ENCODE data around the gene C5orf46.
"Not testable (repeated sequence)": the region's sequence is repeated elsewhere in the genome, so short reads cannot be mapped to it uniquely, and the experiment has no call there.

Gene C5orf46
- 0 reads per million in 9 experiments for total RNA-seq

DNA sequence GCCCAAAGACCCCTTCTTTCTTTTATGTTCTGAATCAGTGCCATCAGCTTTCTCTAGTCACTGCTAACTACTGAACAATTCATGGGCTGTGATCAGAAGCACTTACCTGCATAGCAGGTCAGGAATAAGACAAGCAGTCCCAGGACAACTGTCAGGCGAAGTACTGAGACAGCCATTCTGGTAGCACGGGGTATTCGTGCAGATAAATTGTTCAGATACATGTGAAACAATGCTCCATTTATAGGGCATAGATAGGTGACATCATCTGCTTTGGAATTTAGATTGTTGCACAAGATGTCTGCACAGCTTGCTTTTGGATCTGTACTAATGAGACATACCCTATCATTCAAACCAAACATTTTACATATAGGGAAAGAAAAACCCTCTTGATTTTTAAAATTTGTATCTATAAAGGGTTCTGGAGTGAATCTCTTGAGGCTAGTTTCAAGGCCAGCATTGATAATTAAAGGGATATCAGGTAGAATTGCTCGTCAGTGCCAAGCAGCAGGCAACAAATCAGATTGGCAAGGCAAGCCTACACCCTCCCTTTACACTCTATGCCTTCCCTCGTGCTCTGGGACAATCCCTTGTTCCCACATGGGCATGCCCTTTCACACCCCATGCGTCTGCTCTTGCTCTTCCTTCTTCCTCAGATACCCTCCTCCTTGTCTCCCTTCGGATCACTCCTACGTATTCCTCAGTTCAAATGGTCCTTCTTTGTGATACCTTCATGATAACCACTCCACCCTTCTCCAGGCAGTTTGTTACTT lies at the start of gene C5orf46:
Gene C5orf46, minus strand, starts transcription at position 213 of the 770 bp plus-strand sequence. Its CDS starts 37 bp downstream, at position 176.
- ATAC-seq (replicated peaks) (no peak), DNase-seq (no peak)
- Mint-ChIP-seq H3K9me3 (no peaks in the 10 kb centered on the region), H3K4me1 (ENCODE audit: low read depth in 2 of 2) (no peaks in the 10 kb centered on the region), H3K27me3 (peaks cover 10 to 13% of the 10 kb centered on the region in 2 donors), H3K27ac (no peak within 1 kb of the TSS), H3K4me3 (no peak within 1 kb of the TSS), H3K36me3 (ENCODE audit: insufficient read depth) (no peaks in the 10 kb centered on the region)

GRCh38 chr5:147954971-147955370 lies 48.6 kb upstream of the C5orf46 start:
- Mint-ChIP-seq H3K36me3 (ENCODE audit: insufficient read depth) (no peaks in the 10 kb centered on the region), H3K9me3 (no peaks in the 10 kb centered on the region), H3K27me3 (no peaks in the 10 kb centered on the region), H3K4me3 (no peak overlapping the region), H3K4me1 (ENCODE audit: low read depth in 2 of 2) (no peaks in the 10 kb centered on the region), H3K27ac (no peak overlapping the region)
- ATAC-seq (replicated peaks) (no peak), DNase-seq (no peak)

DNA sequence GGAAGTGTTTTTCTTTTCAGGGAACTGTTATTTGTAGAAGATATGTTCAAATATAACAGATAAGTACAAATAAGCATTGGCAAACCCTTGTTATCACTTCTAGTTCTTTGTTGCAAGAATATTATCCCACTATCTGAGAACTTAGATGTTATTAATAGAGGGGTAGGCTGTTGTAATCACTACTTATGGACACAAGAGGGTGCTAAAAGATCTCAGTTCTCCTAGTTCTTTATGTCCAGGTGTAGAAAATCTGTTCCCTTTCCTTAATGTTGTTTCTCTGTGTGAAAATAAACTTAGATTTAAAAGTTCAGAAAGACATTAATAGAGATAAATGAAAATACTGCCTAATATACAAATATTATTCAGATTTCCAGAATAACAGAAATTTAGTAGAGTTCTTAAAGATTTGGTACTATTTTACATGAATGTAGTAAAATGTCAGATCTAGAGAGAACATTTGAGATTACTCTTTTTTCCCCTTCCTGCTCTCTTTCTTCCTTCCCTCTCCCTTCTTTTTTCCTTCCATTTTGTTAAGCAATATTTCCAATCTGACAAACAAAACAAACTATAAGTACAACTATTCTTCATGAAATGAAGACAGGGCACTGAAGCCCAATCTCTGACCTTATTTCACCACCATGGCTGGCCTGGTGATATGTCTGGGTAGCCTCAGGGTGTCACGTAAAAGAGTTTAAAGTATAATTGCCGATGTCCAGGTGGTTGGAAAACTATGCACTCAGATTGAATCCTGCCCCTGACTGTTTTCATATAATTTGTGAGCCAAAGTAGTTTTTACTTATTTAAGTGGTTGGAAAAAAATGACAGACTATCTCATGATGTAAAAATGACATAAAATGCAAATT lies 43.6 kb upstream of the C5orf46 start:
- H3K4me3 Mint-ChIP-seq = no peak overlapping the region
- H3K27me3 Mint-ChIP-seq = peaks cover 0 to 18% of the 10 kb centered on the region in 2 donors
- DNase-seq = no peak

GRCh38 chr5:147946658-147947274 lies 40.4 kb upstream of the C5orf46 start:
- not testable (repeated sequence) for H3K36me3 Mint-ChIP-seq (ENCODE audit: insufficient read depth); H3K4me3 Mint-ChIP-seq; H3K27ac Mint-ChIP-seq; H3K9me3 Mint-ChIP-seq; ATAC-seq (replicated peaks); H3K4me1 Mint-ChIP-seq (ENCODE audit: low read depth in 2 of 2); DNase-seq
- peaks cover 0 to 18% of the 10 kb centered on the region in 2 donors for H3K27me3 Mint-ChIP-seq

More for the DNA sequence above, 43.6 kb upstream of the C5orf46 start:
- no peaks in the 10 kb centered on the region for H3K4me1 Mint-ChIP-seq (ENCODE audit: low read depth in 2 of 2)
- no peak for ATAC-seq (replicated peaks)
- no peaks in the 10 kb centered on the region for H3K9me3 Mint-ChIP-seq
- no peaks in the 10 kb centered on the region for H3K36me3 Mint-ChIP-seq (ENCODE audit: insufficient read depth)
- no peak overlapping the region for H3K27ac Mint-ChIP-seq

- no peak overlapping the region for H3K27ac Mint-ChIP-seq
- H3K4me3 Mint-ChIP-seq = no peak overlapping the region
- no peaks in the 10 kb centered on the region for H3K4me1 Mint-ChIP-seq (ENCODE audit: low read depth in 2 of 2)
- DNase-seq (no peak), ATAC-seq (replicated peaks) (no peak)
- H3K9me3 Mint-ChIP-seq = no peaks in the 10 kb centered on the region
- H3K36me3 Mint-ChIP-seq (ENCODE audit: insufficient read depth) = no peaks in the 10 kb centered on the region
- no peaks in the 10 kb centered on the region for H3K27me3 Mint-ChIP-seq
Observed at GRCh38 chr5:147939431-147940114, 33.2 kb upstream of the C5orf46 start.

DNA sequence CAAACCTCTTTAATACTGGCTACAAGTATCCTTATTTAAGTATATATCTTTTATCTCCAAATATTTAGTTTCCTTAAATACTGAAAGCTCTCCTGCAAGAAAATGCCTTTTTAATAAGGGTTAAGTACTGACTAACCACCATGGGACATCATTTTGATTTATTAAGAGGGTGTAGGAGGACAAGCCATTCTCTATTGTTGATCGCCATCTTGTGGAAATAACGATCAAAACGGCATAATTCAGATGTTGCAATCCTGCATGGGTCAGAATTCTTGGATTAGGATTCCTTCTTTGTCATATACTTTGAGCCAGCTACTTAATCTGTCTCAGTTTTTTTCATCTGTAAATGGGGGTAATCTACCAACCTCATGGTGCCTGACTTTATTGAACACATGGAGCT lies 28.7 kb upstream of the C5orf46 start:
- no peak overlapping the region for H3K27ac Mint-ChIP-seq
- H3K27me3 Mint-ChIP-seq = peaks cover 0 to 6% of the 10 kb centered on the region in 2 donors
- no peaks in the 10 kb centered on the region for H3K4me1 Mint-ChIP-seq (ENCODE audit: low read depth in 2 of 2)
- DNase-seq (no peak), ATAC-seq (replicated peaks) (no peak)
- no peak overlapping the region for H3K4me3 Mint-ChIP-seq
- no peaks in the 10 kb centered on the region for H3K9me3 Mint-ChIP-seq
- H3K36me3 Mint-ChIP-seq (ENCODE audit: insufficient read depth) = no peaks in the 10 kb centered on the region

DNA sequence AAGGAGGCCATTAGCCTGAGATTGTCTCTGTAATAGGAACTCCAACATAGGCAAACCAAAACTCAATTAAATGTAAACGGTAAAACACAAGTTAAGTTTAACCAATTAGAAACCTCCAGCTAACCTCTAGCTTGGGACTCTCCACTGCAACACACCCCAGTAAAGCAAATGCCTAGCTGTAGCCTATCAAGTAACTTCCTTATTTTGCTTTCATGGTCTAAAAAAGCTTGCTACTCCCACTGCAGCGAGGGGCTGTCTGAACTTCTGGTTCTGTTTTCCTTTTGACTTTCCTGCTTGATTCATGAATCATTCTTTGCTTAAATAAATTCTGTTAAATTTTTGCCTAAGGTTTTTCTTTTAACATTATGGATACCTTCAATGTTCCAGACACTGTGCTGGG lies 24.4 kb upstream of the C5orf46 start:
- H3K9me3 Mint-ChIP-seq = no peaks in the 10 kb centered on the region
- H3K27me3 Mint-ChIP-seq = peaks cover 0 to 23% of the 10 kb centered on the region in 2 donors
- no peak overlapping the region for H3K27ac Mint-ChIP-seq
- DNase-seq (no peak), ATAC-seq (replicated peaks) (no peak)
- no peak overlapping the region for H3K4me3 Mint-ChIP-seq
- H3K36me3 Mint-ChIP-seq (ENCODE audit: insufficient read depth) = no peaks in the 10 kb centered on the region
- no peaks in the 10 kb centered on the region for H3K4me1 Mint-ChIP-seq (ENCODE audit: low read depth in 2 of 2)

- no peaks in the 10 kb centered on the region for H3K36me3 Mint-ChIP-seq (ENCODE audit: insufficient read depth)
- no peak overlapping the region for H3K4me3 Mint-ChIP-seq
- H3K4me1 Mint-ChIP-seq (ENCODE audit: low read depth in 2 of 2) = no peaks in the 10 kb centered on the region
- H3K27ac Mint-ChIP-seq = no peak overlapping the region
- H3K27me3 Mint-ChIP-seq = peaks cover 0 to 33% of the 10 kb centered on the region in 2 donors
- DNase-seq (no peak), ATAC-seq (replicated peaks) (no peak)
- H3K9me3 Mint-ChIP-seq = no peaks in the 10 kb centered on the region
Observed at GRCh38 chr5:147927901-147928300, 21.6 kb upstream of the C5orf46 start.

DNA sequence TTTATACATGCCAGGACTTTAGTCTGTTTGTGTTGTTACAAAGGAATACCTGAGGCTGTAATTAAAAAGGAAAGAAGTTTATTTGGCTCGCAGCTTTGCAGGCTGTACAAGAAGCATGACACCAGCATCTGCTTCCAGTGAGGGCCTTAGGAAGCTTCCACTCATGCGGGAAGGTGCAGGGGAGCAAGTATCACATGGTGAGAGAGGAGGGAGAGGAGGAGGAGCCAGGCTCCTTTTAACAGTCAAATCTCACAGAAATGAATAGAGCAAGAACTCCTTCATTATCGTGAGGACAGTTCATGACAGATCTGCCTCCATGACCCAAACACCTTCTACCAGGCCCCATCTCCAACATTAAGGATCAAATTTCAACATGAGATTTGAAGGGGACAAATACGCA lies 18.7 kb upstream of the C5orf46 start:
- Mint-ChIP-seq H3K27ac (no peak overlapping the region), H3K4me1 (ENCODE audit: low read depth in 2 of 2) (no peaks in the 10 kb centered on the region), H3K4me3 (no peak overlapping the region), H3K36me3 (ENCODE audit: insufficient read depth) (no peaks in the 10 kb centered on the region), H3K27me3 (peaks cover 6 to 27% of the 10 kb centered on the region in 2 donors), H3K9me3 (no peaks in the 10 kb centered on the region)
- DNase-seq (no peak), ATAC-seq (replicated peaks) (no peak)

DNA sequence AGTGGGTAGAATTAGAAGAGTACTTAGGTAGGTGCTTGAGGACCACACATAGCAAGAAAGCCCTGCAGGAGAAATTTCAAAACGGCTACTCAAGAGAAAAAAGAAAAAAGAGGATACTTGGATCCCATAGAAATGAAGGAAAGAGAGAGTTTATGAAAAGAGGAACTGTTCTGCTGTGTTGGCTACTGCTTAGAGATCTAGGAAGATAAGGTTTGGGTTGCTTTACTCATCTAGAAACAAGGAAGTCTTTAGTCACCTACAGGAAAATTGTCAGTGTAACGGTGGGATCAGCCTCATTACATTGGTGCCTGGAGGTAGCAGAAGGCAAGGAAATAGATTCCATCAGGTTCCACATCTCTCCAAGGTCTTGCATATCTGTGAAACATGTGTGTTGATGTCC lies 14.8 kb upstream of the C5orf46 start:
- ATAC-seq (replicated peaks) (no peak), DNase-seq (no peak)
- H3K9me3 Mint-ChIP-seq = no peaks in the 10 kb centered on the region
- no peak overlapping the region for H3K27ac Mint-ChIP-seq
- no peaks in the 10 kb centered on the region for H3K4me1 Mint-ChIP-seq (ENCODE audit: low read depth in 2 of 2)
- H3K4me3 Mint-ChIP-seq = no peak overlapping the region
- H3K27me3 Mint-ChIP-seq = peaks cover 23 to 24% of the 10 kb centered on the region in 2 donors
- no peaks in the 10 kb centered on the region for H3K36me3 Mint-ChIP-seq (ENCODE audit: insufficient read depth)

- H3K36me3 Mint-ChIP-seq (ENCODE audit: insufficient read depth) = no peaks in the 10 kb centered on the region
- no peak overlapping the region for H3K27ac Mint-ChIP-seq
- DNase-seq (no peak), ATAC-seq (replicated peaks) (no peak)
- H3K4me3 Mint-ChIP-seq = no peak overlapping the region
- peaks cover 23 to 25% of the 10 kb centered on the region in 2 donors for H3K27me3 Mint-ChIP-seq
- H3K4me1 Mint-ChIP-seq (ENCODE audit: low read depth in 2 of 2) = no peaks in the 10 kb centered on the region
- H3K9me3 Mint-ChIP-seq = no peaks in the 10 kb centered on the region
Observed at GRCh38 chr5:147920420-147921030, 14.2 kb upstream of the C5orf46 start.

GRCh38 chr5:147918899-147919298 lies 12.6 kb upstream of the C5orf46 start:
- Mint-ChIP-seq H3K4me1 (ENCODE audit: low read depth in 2 of 2) (no peaks in the 10 kb centered on the region), H3K27me3 (peaks cover 13 to 25% of the 10 kb centered on the region in 2 donors), H3K4me3 (no peak overlapping the region), H3K27ac (no peak overlapping the region), H3K36me3 (ENCODE audit: insufficient read depth) (no peaks in the 10 kb centered on the region), H3K9me3 (no peaks in the 10 kb centered on the region)
- DNase-seq (no peak), ATAC-seq (replicated peaks) (no peak)

Data from effector memory CD8-positive, alpha-beta T cell (primary cell).